HG03064 (cell line): ENCODE results near the gene LTB4R2.
"Not testable (repeated sequence)": the region's sequence is repeated elsewhere in the genome, so short reads cannot be mapped to it uniquely, and the experiment has no call there.

Source experiments
- ATAC-seq: cut with Tn5 transposase; IDR thresholded peaks from one replicate; pipeline ENCODE4 v1.9.1; 2021; ENCODE audit warnings: low read depth; ENCODE audit not compliant: unreplicated experiment

The LTB4R2 gene

GRCh38 chr14:24335461-24336171 lies 25.7 kb downstream of the LTB4R2 start:
- ATAC-seq = no peak

- ATAC-seq = no peak
Observed at GRCh38 chr14:24337144-24337823, 27.3 kb downstream of the LTB4R2 start.

GRCh38 chr14:24337824-24338175 lies 27.9 kb downstream of the LTB4R2 start:
- ATAC-seq = no peak

GRCh38 chr14:24338843-24339242 lies 28.9 kb downstream of the LTB4R2 start:
- ATAC-seq = no peak

GRCh38 chr14:24339284-24340151 lies 29.6 kb downstream of the LTB4R2 start, which contains the start of gene RIPK3:
Gene RIPK3, minus strand, starts transcription at chr14:24339991. Its CDS starts 165 bp downstream, at chr14:24339826.
- ATAC-seq = peak; percentile 68

- no peak for ATAC-seq
Observed at GRCh38 chr14:24340606-24341005, 30.7 kb downstream of the LTB4R2 start.

DNA sequence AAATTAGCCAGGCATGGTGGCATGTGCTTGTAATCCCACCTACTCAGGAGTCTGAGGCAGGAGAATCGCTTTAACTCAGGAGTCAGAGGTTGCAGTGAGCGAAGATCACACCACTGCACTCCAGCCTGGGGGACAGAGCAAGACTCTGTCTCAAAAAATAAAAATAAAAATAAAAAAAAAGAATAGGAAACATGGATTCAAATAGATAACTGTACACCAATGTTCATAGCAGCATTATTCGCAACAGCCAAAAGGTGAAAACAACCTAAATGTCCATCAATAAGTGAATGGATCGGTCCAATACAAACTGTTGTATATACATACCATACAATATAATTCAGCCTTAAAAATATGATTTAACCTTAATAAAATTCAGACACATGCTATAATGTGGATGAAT lies 32.9 kb downstream of the LTB4R2 start:
- no peak for ATAC-seq

- no peak for ATAC-seq
Observed at GRCh38 chr14:24343795-24344660, 34.1 kb downstream of the LTB4R2 start.

DNA sequence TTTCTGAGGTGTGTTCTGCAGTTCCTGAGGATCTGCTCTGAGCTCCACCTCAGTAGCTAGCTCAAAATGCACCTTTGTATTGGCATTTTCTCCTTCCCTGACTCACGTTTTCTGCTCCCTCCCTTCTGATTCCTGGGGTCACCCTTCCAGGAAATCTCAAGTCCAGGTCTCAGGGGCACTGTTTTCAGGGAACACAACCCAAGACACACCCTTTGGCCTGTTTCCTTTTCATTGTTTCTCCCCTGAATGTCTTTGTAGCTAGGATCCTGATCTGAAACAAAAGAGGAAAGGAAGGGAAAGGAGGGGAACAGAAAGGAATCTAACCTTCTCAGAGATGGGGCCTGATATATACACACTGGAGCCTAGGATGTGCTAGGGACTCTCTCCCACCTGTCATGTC lies 37.2 kb downstream of the LTB4R2 start:
- no peak for ATAC-seq

DNA sequence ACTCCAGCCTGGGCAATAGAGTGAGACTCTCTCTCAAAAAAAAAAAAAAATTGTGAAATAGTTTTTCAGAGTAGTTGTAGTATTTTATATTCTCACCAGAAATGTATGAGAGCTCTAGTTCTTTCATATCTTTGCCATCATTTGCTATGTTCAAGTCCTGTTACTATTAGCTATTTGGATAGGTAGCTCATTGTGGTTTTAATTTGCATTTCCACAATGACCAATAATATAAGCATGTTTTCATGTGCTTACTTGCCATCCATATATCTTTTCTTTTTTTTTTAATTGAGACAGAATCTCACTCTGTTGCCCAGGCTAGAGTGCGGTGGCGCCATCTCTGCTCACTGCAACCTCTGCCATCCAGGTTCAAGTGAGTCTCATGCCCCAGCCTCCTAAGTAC lies 38.2 kb downstream of the LTB4R2 start:
- ATAC-seq = no peak

DNA sequence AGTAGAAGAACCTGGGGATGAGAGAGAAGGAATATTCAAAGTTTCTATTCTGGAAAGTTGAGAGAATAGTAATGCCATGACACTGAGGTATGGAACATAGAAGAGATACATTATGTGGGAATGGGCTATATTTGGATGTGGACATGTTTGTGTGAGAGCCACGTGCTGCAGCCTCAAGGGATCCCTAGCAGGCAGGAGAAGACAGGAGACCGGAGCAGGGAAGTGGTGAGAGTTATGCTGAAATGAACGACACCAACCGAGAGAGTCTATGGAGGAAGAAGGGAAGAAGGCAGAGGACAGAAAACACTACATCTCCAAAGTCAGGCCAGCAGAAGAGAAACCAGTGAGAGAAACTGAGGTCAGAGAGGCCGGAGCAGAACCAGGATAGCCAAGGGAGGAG lies 39.8 kb downstream of the LTB4R2 start:
- no peak for ATAC-seq

GRCh38 chr14:24351517-24351916 lies 41.6 kb downstream of the LTB4R2 start:
- no peak for ATAC-seq

GRCh38 chr14:24353559-24354481 lies 43.9 kb downstream of the LTB4R2 start:
- no peak for ATAC-seq

DNA sequence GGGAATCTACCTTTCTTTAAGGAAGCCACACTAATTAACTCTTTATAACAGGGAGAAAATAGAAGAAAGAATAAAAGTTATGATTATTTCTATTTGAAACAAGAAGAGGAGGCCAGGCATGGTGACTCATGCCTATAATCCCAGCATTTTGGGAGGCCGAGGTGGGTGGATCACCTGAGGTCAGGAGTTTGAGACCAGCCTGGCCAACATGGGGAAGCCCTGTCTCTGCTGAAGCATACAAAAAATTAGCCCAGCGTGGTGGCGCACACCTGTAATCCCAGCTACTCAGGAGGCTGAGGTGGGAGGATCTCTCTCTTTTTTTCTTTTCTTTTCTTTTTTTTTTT lies 44.5 kb downstream of the LTB4R2 start:
- ATAC-seq = not testable (repeated sequence)

- ATAC-seq = no peak
Observed at GRCh38 chr14:24355009-24355408, 45.1 kb downstream of the LTB4R2 start.

GRCh38 chr14:24356208-24356607 lies 46.3 kb downstream of the LTB4R2 start:
- no peak for ATAC-seq

DNA sequence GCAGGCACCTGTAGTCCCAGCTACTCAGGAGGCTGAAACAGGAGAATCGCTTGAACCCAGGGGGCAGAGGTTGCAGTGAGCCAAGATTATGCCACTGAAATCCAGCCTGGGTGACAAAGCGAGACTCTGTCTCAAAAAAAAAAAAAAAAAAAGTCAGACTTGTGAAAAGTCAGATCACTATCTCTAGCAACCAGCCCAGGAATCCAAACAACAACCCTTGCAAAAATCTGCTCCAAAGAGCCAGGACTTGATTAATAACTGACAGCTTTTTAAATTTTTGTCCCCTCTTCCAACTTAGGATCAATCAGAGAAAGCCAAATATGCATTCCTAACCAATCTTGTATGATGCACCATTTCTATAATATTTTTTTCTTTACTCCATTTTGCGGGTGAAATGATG lies 50.3 kb downstream of the LTB4R2 start:
- ATAC-seq = no peak

DNA sequence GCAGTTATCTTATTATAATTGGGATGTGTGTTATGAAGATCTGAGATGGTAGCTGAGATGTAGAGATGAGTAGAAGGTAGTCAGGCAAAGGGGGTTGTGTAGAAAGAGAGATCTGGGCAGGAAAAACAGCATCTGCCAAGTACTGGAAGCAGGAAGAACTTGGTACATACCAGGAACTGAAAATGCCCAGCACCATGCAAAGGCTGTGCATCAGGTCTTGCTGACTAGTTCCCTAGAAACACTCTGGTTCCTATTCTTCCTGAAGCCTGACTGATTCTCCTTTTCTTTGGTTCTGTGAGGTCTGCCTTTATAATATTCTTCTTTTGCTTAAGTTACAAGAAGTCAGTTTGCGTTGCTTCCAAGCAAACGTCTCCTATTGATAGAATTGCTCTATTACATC lies 51.4 kb downstream of the LTB4R2 start:
- ATAC-seq = no peak
